Putamen (tissue), 1 donor: ENCODE results near the gene MLH3.
"Not testable (repeated sequence)": the region's sequence is repeated elsewhere in the genome, so short reads cannot be mapped to it uniquely, and the experiment has no call there.

Experiments used
- DNase-seq: peaks from one replicate; pipeline ENCODE4 v3.0.0-alpha.2; 2016; ENCODE audit warnings: low spot score

The MLH3 gene

DNA sequence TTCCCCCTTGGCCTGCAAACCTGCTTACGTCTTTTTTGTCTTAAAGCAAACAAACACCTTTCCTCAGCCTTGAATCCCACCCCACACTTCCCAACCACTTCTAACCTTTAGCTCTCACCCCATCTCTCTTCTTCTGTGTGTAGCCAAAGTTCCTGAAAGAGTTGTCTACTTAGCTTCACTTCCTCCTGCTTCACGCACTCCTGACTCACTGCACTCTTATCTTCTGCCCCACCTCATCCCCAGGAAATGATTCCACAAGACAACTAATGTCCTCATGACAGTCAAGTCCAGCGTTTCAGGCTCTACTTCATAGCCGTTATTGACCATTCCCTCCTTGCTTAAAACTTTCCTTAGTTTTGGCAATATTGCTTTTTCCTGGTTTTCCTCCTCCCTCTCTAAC, 26.2 kb downstream of the MLH3 start:
- no peak for DNase-seq

DNA sequence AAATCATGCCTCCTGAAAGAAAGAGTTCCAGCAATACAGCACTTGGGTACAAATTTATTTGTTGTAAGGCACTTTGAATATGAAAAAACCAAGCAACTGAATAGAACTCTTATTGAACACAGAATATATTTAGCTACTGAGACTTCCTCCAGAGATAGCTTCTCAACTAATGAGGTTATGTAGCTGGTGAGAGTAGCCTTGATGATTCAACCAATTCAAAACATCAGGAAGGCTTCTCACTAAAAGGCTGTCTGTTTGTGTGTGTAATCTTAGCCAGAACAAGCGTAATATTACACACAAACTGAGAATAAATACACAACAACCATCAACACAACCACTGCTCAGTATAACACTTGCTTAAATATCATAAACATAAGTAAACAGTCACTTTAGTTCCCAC, 28.2 kb downstream of the MLH3 start:
- DNase-seq, result no peak

DNA sequence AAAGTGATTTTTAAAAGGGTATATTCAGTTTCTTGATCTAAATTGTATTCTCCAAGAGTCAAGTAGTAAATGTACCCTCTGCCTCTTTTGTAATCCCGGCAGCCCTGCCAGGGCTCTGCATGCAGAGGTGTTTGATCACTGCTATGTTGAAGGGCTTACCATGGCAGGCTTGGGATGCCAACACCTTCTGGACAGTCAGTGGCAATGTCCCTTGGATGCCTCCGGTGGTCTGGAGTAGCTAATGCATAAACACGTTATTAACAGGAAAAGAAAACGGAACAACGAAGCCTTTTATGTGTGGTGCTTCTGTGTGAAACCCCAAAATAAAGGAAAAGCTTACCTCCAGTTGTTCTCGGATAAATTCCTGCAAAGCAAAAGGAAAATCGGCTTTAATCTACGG, 28.6 kb downstream of the MLH3 start:
- no peak for DNase-seq

DNA sequence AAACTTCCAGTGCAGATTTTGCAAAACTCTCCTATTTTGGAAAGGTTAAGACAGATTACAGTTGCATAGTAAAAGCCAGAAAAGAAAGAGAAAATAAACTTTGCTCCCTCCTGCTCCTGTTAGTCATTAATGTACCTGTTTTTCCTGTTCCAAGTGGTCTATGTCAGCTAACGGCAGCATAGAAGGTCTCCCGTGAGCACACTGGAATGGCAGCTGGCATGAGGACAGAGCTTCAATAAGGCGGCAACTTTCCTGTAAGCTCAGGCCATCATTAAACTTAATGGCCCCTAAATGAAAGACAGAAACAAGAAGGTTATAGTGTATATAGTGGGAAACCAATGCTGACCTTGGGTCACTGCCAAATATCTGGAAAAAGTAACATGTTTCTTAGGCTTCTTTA, 32.6 kb downstream of the MLH3 start:
- no peak for DNase-seq

DNA sequence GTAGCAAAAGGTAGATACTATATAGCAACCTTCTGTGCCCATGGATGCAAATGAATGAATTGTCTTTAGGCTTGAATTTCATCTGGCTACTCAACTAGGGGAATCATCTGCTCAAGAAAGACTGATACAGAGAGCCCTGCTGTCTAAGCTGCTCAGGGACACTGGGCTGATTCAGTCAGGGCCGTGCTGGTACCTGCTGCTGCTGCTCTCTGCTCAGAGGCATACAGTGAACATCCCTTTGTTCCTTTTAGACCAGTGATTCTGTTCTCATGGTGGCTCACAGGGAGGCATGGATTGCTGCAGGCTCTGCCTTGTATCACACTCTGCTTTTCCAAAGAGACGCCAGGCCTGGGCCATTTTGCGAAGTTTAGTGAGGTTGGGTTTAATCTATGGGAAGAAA, 34.5 kb downstream of the MLH3 start:
- DNase-seq, result peak; percentile 9

DNA sequence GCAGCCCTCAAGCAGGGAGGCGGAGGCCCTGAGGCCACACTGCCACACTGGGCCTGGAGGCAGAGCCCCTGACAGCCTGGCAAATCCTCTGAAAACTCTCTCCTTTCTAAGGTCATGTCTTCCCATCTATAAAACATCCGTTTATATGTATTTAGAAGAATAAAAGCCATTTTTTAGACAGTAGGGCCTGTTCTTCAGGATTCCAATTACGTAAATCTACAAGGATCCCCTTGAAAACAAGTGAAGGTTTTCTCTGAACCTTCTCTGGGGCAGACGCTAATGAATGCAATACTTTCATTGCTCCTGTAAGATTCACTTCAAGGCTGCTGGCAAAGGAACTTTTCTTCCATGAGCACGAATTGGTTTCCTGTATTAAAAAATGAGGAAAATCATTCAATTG, 35.8 kb downstream of the MLH3 start:
- no peak for DNase-seq

DNA sequence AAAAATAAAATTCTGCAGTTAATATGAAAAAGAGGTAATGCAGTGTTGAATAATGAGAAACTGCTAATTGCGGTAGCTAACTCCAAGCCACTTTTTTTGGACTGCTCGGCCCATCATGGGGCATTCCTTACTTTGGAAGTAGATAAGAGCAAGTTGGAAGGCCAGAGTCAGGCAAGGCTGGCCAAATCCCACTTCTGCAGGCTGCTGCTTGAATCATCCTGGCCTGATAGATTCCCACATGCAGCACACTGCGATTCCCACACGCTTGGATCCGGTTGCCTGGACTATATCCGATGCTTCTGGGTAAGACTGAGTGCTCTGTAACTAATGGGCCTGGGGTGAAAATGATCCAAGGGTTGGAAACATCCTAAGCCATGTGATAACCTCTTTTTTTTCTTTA, 38.0 kb downstream of the MLH3 start:
- no peak for DNase-seq

DNA sequence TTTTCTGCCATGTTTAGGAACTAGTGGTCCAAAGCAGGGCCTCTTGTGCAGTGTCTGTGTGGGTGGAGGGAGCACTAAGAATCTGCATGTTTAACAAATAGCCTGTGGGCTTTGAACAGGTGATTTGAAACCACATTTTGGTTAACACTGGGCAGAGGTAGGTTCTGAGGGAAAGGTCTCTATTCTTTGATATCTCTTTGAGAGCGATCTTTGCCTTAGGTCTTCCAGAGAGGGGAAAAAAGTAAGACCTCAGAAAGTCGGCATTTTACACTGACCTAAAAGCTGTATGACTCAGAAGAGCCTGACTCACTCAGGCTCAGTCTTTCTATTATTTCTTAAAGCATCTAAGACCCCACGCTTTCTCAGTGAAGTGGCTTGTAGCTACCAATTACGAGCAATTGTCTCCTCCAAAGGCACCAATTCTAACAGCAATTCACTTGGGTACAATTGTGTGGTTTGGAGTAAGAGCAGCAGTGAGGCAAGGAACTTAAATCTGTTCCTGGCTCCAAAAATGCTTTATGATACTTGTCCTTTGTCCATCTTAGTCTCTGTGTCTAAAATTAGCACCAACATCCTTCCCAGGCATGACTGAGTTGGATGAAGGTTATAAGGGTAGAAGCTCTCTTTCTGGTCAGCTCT, 39.8 kb downstream of the MLH3 start:
- peak; percentile 3 for DNase-seq

DNA sequence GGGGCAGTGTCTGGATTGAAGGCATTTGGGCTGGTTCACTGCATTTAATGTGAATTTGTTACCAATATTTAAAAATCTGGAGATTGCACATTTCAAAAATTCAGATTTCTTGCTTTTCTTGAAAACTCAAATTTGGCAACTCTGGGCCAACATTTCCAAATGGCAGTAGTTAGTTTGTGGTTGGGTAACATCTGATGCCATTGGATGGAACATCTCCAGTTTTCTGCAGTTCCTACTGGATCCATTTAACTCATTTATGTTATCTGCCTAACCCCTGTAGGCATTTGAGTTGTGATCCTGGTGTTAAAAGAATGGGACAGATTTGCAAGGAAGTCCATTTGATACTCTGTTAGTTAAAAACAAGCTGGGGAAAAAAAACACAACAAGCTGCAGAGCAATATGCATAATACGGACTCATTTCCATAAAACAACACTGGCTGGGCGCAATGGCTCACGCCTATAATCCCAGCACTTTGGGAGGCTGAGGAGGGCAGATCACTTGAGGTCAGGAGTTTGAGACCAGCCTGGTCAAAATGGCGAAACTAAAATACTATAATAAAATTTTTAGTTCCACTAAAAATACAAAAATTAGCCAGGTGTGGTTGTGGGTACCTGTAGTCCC, 40.7 kb downstream of the MLH3 start:
- DNase-seq, result no peak

DNA sequence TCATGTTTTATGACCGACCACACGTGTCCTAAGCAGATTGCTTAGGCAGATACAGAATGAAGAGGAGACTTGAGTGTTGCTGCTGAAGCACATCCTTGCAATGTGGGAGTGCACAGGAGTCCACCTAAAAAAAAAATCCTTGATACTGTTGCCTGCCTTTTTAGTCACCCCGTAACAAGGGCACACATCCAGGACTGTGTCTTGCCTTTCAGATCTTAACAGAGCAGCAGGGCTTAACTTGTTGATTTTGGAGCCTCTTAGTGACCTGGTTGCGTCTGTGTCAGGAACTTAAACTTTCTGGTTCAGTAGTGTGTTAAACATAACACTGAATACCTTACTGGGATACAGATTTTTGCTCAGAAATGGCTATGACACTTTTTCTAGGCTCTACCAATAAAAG, 42.1 kb downstream of the MLH3 start:
- no peak for DNase-seq

DNA sequence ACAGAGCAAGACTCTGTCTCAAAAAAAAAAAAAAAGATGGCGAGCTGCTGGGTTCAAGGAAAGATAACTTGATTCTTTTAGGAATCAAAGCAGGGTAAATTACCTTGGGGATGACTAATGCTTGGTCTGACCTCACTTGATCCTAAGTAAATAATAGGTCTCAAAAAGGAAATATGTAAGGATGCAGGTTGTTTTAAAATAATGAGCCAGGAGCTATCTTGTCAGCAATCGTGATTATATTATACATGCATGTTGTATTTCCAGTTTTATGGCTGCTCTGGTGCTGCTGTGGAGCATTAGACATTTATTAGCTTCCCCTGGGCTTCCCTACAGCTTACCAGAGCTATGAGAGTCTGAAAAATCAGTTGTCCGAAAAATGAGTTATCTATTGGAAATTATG, 45.9 kb downstream of the MLH3 start:
- no peak for DNase-seq

DNA sequence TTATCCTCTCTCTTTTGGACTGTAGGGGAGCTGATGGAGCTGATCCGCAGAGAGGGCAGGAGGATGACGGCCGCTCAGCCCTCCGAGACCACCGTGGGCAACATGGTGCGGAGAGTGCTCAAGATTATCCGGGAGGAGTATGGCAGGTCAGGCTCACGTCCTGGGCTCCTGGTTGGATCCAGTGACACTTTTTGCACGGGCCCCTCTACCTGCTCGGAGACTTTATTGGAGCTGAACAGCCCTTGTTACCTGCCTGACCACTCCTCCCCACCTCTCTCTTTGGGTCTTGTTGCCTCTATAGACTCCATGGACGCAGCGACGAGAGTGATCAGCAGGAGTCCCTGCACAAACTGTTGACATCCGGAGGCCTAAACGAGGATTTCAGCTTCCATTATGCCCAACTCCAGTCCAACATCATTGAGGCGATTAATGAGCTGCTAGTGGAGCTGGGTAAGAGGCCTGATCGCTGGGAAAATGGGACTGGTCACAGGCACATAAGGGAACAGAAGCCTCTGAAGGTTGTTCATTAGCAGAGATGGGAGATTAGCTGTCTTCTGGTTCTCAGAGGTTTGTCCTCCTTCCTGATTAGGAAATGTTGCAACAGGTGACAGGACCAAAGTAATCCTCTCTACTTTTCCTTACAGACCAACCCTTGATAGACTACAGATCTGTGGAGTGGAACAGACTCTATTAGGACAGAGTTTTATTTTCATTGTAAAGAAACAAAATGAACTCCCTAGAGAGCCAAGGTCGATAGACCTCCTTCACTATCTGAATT, 47.8 kb downstream of the MLH3 start:
- DNase-seq, result no peak

DNA sequence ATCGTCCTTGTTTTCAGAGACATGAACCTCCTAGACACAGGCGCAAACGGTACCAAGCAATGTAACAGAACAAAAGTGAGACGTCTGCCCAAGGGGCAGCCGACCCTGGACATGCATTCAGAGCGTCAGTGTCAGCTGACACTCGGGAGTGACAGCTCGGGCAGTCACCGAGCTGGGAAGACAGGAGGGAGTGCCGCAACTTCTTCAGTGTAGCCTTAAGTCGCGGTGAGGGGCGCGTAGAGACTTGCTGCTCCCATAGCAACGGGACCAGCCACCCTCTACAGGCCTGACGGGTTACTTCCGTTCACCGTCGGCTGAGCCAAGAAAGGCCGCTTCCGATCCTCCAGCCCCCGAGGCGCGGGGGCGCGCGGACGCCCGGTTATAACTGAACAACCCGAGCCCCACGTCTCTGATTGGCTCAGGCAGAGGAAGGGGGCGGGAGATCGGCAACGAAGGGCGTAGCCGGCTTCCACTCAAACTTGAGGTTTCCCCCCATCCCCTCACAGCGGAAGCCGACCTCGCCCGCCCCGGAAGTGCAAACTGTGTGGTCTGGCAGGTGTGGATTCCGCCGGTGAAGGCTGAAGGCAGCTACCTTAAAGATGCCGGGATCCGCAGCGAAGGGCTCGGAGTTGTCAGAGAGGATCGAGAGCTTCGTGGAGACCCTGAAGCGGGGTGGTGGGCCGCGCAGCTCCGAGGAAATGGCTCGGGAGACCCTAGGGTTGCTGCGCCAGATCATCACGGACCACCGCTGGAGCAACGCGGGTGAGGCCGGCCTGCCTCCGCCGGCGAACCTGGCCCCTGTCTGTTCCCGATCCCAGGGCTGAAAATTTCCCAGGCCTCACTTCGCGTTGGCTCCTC, 48.6 kb downstream of the MLH3 start, which contains the start of gene EIF2B2:
Gene EIF2B2, plus strand, starts transcription at position 530 of the 858 bp plus-strand sequence. Its CDS starts 70 bp downstream, at position 600.
- DNase-seq, result peak; percentile 98

DNA sequence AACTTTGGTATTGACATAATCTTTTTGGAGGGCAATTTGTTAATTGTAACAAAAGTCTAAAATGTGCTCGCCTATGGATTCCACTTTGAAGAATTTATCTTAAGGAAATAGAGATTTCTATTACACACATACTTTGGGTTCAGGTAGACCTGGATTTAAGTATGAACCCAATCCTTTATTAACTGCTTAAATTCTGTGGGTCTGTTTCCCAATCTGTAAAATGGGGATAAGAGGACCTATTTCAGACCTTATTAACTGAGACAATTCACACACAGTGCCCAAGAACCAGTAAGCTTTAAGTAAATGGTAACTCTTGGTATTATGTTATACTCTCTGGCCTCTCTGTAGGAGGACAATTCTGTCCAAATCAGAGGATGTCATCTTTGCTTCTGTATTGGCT, 49.4 kb downstream of the MLH3 start:
- DNase-seq, result no peak

DNA sequence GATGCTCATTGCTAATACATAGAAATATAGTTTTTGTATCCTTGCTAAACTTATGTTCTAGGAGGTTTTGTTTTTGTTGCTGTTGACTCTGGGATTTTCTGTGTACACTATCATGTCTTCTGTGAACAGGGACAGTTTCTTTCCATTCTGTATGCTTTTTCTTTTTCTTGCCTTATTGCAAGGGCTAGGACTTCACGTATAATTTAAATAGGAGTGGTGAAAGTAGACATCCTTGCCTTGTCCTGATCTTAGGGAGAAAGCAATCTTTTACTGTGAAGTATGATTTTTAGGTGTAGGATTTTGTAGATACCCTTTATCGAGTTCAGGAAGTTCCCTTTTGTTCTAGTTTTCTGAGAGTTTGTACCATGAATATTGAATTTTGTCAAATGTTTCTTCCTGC, 50.0 kb downstream of the MLH3 start:
- DNase-seq, result no peak

DNA sequence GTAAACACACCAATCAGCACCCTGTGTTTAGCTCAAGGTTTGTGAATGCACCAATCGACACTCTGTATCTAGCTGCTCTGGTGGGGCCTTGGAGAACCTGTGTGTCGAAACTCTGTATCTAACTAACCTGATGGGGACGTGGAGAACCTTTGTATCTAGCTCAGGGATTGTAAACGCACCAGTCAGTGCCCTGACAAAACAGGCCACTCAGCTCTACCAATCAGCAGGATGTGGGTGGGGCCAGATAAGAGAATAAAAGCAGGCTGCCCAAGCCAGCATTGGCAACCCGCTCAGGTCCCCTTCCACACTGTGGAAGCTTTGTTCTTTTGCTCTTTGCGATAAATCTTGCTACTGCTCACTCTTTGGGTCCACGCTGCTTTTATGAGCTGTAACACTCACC, 55.5 kb downstream of the MLH3 start:
- DNase-seq, result not testable (repeated sequence)

DNA sequence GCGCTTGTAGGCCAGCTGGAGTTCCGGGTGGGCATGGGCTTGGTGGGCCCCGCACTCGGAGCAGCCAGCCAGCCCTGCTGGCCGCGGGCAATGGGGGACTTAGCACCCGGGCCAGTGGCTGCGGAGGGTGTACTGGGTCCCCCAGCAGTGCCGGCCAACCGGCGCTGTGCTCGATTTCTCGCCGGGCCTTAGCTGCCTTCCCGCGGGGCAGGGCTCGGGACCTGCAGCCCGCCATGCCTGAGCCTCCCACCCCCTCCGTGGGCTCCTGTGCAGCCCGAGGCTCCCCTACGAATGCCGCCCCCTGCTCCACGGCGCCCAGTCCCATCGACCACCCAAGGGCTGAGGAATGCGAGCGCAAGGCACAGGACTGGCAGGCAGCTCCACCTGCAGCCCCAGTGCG, 57.1 kb downstream of the MLH3 start:
- not testable (repeated sequence) for DNase-seq

DNA sequence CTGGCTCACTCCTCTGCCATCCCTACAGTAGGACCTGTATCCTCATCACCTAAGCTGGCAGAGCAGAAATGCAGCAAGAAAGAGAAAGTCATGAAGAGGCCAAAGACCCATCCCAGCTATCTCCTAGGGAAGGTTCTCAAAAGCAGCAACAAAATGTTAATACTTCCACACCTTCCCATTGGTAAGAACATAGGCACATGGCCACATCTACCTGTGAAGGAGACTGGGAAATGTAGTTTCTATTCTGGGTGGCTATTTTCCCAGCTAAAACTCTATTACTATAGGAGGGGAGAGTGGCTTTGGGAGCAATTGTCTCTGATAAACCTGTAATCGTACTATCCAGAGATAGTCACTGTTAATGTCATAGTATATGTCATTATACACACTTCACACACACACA, 62.3 kb downstream of the MLH3 start:
- no peak for DNase-seq

DNA sequence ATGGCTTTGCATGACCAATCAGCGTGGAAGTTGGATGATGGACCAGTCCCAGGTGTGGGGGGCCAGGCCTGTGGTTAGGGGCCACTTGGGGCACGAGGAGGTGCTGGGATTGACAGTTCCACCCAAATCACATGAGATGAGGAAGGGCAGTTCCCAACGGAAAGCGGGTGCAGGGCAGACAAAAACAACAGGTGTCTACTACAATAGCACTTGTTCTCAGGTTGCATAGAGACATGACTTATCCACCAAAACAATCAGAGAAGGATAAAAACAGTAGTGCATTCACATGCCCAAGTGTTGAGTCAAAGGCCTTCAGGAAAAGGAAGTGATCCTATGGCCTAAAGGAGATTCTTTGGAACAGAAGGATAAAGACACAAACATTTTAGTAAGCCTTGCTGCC, 63.1 kb downstream of the MLH3 start:
- DNase-seq, result no peak

DNA sequence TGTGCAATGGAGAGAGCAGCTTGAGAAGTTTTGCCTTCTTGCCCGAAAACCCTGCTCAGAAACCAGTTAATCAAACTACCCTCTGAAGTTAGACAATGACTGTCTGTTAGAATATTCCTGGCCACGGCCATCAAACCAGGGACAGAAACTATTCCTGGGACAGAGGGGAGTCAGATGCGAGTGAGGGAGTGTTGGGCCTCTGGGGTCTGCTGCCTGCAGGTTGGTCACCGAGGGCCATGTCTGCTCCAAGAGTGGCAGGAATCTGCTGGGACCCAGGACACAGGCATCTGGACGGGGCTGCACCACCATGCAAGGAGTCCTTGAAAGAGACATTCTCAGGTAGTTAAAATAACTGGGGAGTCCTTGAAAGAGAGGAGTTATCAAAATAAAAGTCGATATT, 65.5 kb downstream of the MLH3 start:
- no peak for DNase-seq

DNA sequence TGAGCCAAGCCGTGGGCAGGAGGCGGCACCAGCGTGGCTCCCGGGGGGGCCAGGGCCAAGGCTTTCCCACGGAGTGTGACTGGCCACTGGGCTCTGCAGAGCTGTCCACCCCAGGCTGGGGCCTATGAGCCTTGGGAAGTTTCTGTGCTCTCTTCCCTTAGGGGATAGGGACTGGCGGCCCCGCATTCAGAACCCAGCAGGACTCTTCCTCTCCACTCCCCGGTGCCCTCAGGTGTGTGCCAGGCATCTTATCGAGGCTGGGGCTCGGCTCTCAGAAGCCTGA, 66.3 kb downstream of the MLH3 start:
- no peak for DNase-seq

DNA sequence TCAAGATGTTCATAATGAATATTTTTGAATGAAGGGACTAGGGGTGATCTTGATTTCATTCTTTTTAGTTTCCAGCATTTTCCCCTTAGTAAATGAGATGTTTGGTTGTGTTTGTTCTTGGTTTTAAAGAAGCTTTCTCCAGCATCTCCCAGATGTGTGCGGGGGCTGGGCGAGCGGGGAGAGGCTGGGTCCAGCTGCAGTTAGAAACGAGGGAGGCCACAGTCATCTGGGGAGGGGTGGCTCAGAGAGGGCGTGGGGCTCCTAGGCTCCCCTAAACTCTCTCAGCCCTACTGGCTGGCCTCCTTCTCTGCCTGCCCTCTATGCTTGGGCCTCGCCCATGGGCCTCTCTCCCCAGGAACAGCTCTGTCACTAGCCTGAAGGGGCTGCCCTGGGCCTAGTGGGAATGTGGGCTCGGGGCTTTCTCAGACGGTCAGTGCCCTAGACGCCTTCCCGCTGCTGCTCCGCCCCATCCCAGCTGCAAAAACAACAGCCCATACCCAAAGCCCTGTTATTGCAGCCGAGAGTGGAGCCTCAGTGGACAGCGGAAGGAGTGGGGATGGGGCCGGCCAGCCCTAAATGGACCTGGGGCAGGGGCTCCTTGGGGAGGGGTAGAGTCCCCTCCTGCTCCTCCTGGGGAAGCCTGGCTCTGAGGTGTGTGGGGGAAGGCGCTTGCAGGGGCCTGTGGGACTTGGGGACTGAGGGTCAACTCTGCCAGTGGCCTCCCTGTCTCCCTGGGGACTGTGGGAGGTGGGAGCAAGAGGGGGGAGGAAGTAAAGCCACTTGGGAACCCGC, 66.8 kb downstream of the MLH3 start:
- no peak for DNase-seq
